K562 (cell line): ENCODE data around the gene DRC1. TPM values are rescaled to one million over a fixed set of nuclear protein-coding genes. Genes with fewer than 3 reads are reported as not detected.

Experiments
- ATAC-seq: fragments of 200-7000 bp; cut with Tn5 transposase; 3 replicates; pipeline ENCODE4 v1.9.1; 2020; ENCODE audit warnings: moderate library complexity
- BruUV-seq: library from RNA; stranded (reverse); fragments of 400-500 nt; replicated peaks from 2 replicates; lab custom pipeline; 2021; lab: Mats Ljungman, UMichigan
- CTCF ChIA-PET: fragments of 300-600 bp; formaldehyde crosslinking; extraction: SDS; loops from one replicate; lab custom pipeline; 2021; ENCODE audit warnings: low intra/inter-chr PET ratio; lab: Yijun Ruan, JAX
- POLR2A ChIA-PET: fragments of 300-600, 350-650 bp; sonication (Branson Sonifier 250); formaldehyde crosslinking; extraction: SDS; loops from one replicate; lab custom pipeline; 2021; ENCODE audit warnings: antibody characterized with exemption, inconsistent platforms; lab: Yijun Ruan, JAX
- DNase-seq, 4 experiments: peaks; one replicate each; pipeline versions ENCODE4 v3.0.0 to v3.0.0-alpha.2; 2011 to 2018; ENCODE audit warnings: low spot score in 3 of 4, mixed read lengths in 3 of 4; ENCODE audit errors: extremely low read depth in 1 of 4
- FAIRE-seq: peaks from 2 replicates; lab custom pipeline; 2011; peaks lifted over from hg19 to GRCh38; lab: Jason Lieb, UNC
- H2AFZ ChIP-seq: 2 replicates; pipeline ENCODE4 v1.6.0; 2011; ENCODE audit warnings: low read depth, low read length, control low read depth, inconsistent platforms
- H3K27ac ChIP-seq: fragments of 200-600 bp; 3 replicates; pipeline ENCODE4 v1.8.0; 2011; ENCODE audit warnings: low read depth, mild to moderate bottlenecking, control low read depth, inconsistent platforms, low read length, moderate library complexity, mixed read lengths; ENCODE audit errors: extremely low read depth
- H3K27me3 ChIP-seq, 2 experiments: fragments of 300-600 bp in 1 of 2; 2 replicates in 1 of 2; 3 replicates in 1 of 2; pipeline versions ENCODE4 v1.6.0 to v1.8.0; 2011; ENCODE audit warnings: inconsistent platforms in 2 of 2, low read length in 2 of 2, mild to moderate bottlenecking in 1 of 2, mixed read lengths in 1 of 2, moderate library complexity in 1 of 2; ENCODE audit not compliant: control insufficient read depth in 2 of 2, insufficient read depth in 2 of 2
- H3K36me3 ChIP-seq: fragments of 300-600 bp; 3 replicates; pipeline ENCODE4 v1.8.0; 2011; ENCODE audit warnings: mild to moderate bottlenecking, low read length, inconsistent platforms; ENCODE audit not compliant: control insufficient read depth, insufficient read depth
- H3K4me1 ChIP-seq, 2 experiments: fragments of 200-600 bp in 1 of 2; replicated peaks in 1 of 2; 2 replicates in 1 of 2; 3 replicates in 1 of 2; pipeline versions ENCODE4 v1.5.1 to v1.8.0; 2011; ENCODE audit warnings: inconsistent platforms in 2 of 2, low read length in 2 of 2, mild to moderate bottlenecking in 1 of 2, mixed read lengths in 1 of 2, moderate library complexity in 1 of 2; ENCODE audit not compliant: control insufficient read depth in 2 of 2, insufficient read depth in 2 of 2
- H3K4me2 ChIP-seq: 2 replicates; pipeline ENCODE4 v1.6.1; 2011; ENCODE audit warnings: low read length, control low read depth, inconsistent platforms, mixed read lengths; ENCODE audit not compliant: insufficient read depth
- H3K4me3 ChIP-seq: fragments of 200-600 bp; sonication (generic), shearing (Covaris generic); 2 replicates; pipeline ENCODE4 v1.5.1; 2016; ENCODE audit warnings: control low read depth, inconsistent platforms
- H3K79me2 ChIP-seq: fragments of 200-600 bp; 3 replicates; pipeline ENCODE4 v1.8.0; 2011; ENCODE audit warnings: low read length, inconsistent platforms; ENCODE audit not compliant: control insufficient read depth, insufficient read depth
- H3K9ac ChIP-seq, 2 experiments: 2 replicates each; pipeline versions ENCODE4 v1.6.0 to v1.6.1; 2011; ENCODE audit warnings: low read depth in 2 of 2, low read length in 2 of 2, control low read depth in 1 of 2, inconsistent platforms in 1 of 2, mild to moderate bottlenecking in 1 of 2, mixed read lengths in 1 of 2; ENCODE audit not compliant: insufficient read depth in 1 of 2
- H3K9me1 ChIP-seq: one replicate; pipeline ENCODE4 v1.6.0; 2011; ENCODE audit warnings: inconsistent platforms, mild to moderate bottlenecking, low read length, moderate library complexity; ENCODE audit not compliant: control insufficient read depth, insufficient read depth
- H3K9me3 ChIP-seq: replicated peaks from 2 replicates; pipeline ENCODE4 v1.5.1; 2011; ENCODE audit warnings: low read depth, low read length, inconsistent platforms; ENCODE audit not compliant: control insufficient read depth, insufficient read depth
- H4K20me1 ChIP-seq: replicated peaks from 2 replicates; pipeline ENCODE4 v1.6.1; 2011; ENCODE audit warnings: low read length, inconsistent platforms, mixed read lengths; ENCODE audit not compliant: control insufficient read depth, insufficient read depth
- CHD1 ChIP-seq: fragments of 200-600 bp; sonication (generic); IDR thresholded peaks from one replicate; pipeline ENCODE4 v1.6.1; 2012; ENCODE audit warnings: mild to moderate bottlenecking, moderate library complexity, low read length, inconsistent platforms
- CTBP1 ChIP-seq: fragments of 450-650 bp; IDR thresholded peaks from 2 replicates; pipeline ENCODE4 v1.6.1; 2016; ENCODE audit warnings: borderline replicate concordance
- JUN ChIP-seq, 2 experiments: sonication (generic) in 1 of 2; formaldehyde crosslinking in 1 of 2; IDR thresholded peaks; 2 replicates each; pipeline versions ENCODE4 v1.6.1 to v1.8.0; 2012 to 2022; ENCODE audit warnings: borderline replicate concordance in 2 of 2, mild to moderate bottlenecking in 2 of 2, improper control_type of control experiment in 1 of 2, low read depth in 1 of 2, low read length in 1 of 2, missing genetic modification reagents in 1 of 2
- L3MBTL2 ChIP-seq: fragments of 450-650 bp; IDR thresholded peaks from 2 replicates; pipeline ENCODE4 v1.6.1; 2016; ENCODE audit warnings: mild to moderate bottlenecking, moderate library complexity
- PML ChIP-seq: IDR thresholded peaks from 2 replicates; pipeline ENCODE4 v1.6.1; 2012; ENCODE audit warnings: low read length, inconsistent platforms
- XRCC4 ChIP-seq: IDR thresholded peaks from one replicate; pipeline ENCODE4 v1.6.1; 2011; ENCODE audit not compliant: insufficient read depth, insufficient read length; ENCODE audit errors: extremely low read depth
- ZBTB43 ChIP-seq: sonication (generic); formaldehyde crosslinking; IDR thresholded peaks from 2 replicates; pipeline ENCODE4 v1.8.0; 2023; ENCODE audit warnings: mild to moderate bottlenecking, missing genetic modification reagents
- ZFP30 ChIP-seq: fragments of 250-450 bp; sonication (Bioruptor Pico); IDR thresholded peaks from 2 replicates; pipeline ENCODE4 v1.8.0; 2022; ENCODE audit warnings: moderate library complexity, mild to moderate bottlenecking, inconsistent platforms, borderline replicate concordance
- ZNF316 ChIP-seq: fragments of 450-650 bp; IDR thresholded peaks from 2 replicates; pipeline ENCODE4 v1.6.1; 2016
- ZNF407 ChIP-seq: fragments of 450-650 bp; IDR thresholded peaks from 2 replicates; pipeline ENCODE4 v1.6.1; 2016; ENCODE audit warnings: low read depth
- ZNF57 ChIP-seq: fragments of 450-650 bp; formaldehyde crosslinking; IDR thresholded peaks from 2 replicates; pipeline ENCODE4 v1.4.0; 2020; ENCODE audit warnings: mild to moderate bottlenecking, moderate library complexity
- ZNF589 ChIP-seq: fragments of 200-800 bp; sonication (Bioruptor generic); IDR thresholded peaks from 2 replicates; pipeline ENCODE4 v1.6.1; 2016; ENCODE audit warnings: low read depth, missing genetic modification characterization, missing compliant biosample characterization
- ZNF668 ChIP-seq: fragments of 250-450 bp; sonication (Bioruptor Pico); IDR thresholded peaks from 2 replicates; pipeline ENCODE4 v1.8.0; 2022; ENCODE audit warnings: mild to moderate bottlenecking, inconsistent platforms
- WGBS: fragments of 100-300 bp; shearing (Covaris generic); methylation state at CpG from one replicate; pipeline ENCODE4 v1.1.6; 2016; ENCODE audit warnings: low coverage, mixed read lengths; ENCODE audit not compliant: insufficient coverage; ENCODE audit errors: missing lambda C conversion rate; 5-methylcytosine and 5-hydroxymethylcytosine counted together
- in situ Hi-C: fragments of 300-500 bp; cut with MboI; formaldehyde crosslinking; loops from 4 replicates; pipeline ENCODE4 v1.15.0; 2018; ENCODE audit warnings: inconsistent platforms, mixed read lengths
- intact Hi-C: fragments of 100-400 bp; cut with micrococcal nuclease; formaldehyde crosslinking; loops from 2 replicates; pipeline ENCODE4 v1.14.2; 2022
- polyA plus RNA-seq, 8 experiments: library from polyadenylated mRNA; depleted of rRNA in 4 of 8; stranded (reverse) in 5 of 8; unstranded in 3 of 8; fragments of >200 nt; fragmentation: Nextera tagmentation in 2 of 8; fragmentation: Illumina TruSeq in 1 of 8; extraction: Ambion mirVana in 2 of 8; extraction: Trizol in 1 of 8; gene quantifications; 2 replicates each; pipeline versions ENCODE4 v1.2.1 to v1.2.3, GENCODE V29; 2011 to 2014; ENCODE audit warnings: inconsistent platforms in 1 of 8, missing spikeins in 1 of 8
- total RNA-seq, 7 experiments: library from RNA; depleted of rRNA in 6 of 7; stranded (reverse); fragments of >200 nt in 6 of 7; fragmentation: Illumina TruSeq in 2 of 7; extraction: Trizol in 2 of 7; gene quantifications; 2 replicates each; pipeline versions ENCODE4 v1.2.1 to v1.2.3, GENCODE V29; 2011 to 2021; ENCODE audit warnings: low replicate concordance in 1 of 7

Gene DRC1
- total and polyA plus RNA-seq, 9 of the 15 experiments (the other 6 are each of a cell fraction or from before 2014, with no cell fraction given) = 0.07 to 0.10 TPM; not detected in 7

DNA sequence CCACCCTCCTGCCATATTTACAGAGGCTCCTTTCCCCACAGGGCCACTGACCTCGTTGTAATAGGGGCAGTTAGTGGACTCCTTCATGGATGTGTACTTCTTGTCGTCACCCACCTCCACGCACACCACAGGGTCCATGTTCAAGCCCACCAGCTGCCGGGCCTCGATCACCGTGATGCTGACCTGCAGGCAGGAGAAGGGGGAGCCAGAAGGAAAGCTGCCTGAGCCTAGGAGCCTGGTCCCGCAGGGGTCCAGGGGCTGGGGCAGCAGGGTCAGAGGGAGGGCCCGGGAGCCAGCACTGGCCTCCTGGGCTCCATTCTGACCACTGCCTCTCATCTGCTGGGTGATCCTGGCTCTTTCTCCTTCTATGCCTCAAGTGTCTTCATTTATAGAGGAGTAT lies 93.2 kb downstream of the DRC1 start:
- Histone ChIP-seq H4K20me1 (no peaks in the 10 kb centered on the region), H3K79me2 (no peaks in the 10 kb centered on the region), H3K27ac (no peak overlapping the region), H3K27me3 (peaks cover 19 to 26% of the 10 kb centered on the region in 2 experiments), H3K9me3 (no peaks in the 10 kb centered on the region), H3K4me2 (no peak overlapping the region), H3K4me3 (no peak overlapping the region), H2AFZ (no peak overlapping the region), H3K9me1 (no peaks in the 10 kb centered on the region), H3K9ac (no peak overlapping the region; a peak in 1 of 4 replicates), H3K36me3 (no peaks in the 10 kb centered on the region), H3K4me1 (peaks cover 17% of the 10 kb centered on the region in 2 experiments)
- WGBS = 40% methylated on average over 8 of the region's 8 CpGs
- intact Hi-C loops = no loop called here
- ChIA-PET CTCF (no interaction called here), POLR2A (interaction anchor here (1.1 to 1.6 kb wide), 2 partner anchors 8 to 40 kb away, joined by 3 read pairs; no protein-coding TSS in a partner anchor)
- ATAC-seq (no peak), FAIRE-seq (no peak), DNase-seq (no peak)
- no TSS peak for BruUV-seq
- in situ Hi-C loops = no loop called here
- TF ChIP-seq ZNF589 (CRISPR knock-in tag) (no peak), ZNF57 (CRISPR knock-in tag) (no peak), ZNF407 (no peak), ZBTB43 (CRISPR knock-in tag) (no peak), CHD1 (no peak), JUN (IDR thresholded peaks at IDR 0.05; ENCODE audit: borderline replicate concordance, low read depth, low read length) (no peak), JUN (CRISPR knock-in tag; IDR thresholded peaks at IDR 0.05; ENCODE audit: borderline replicate concordance) (no peak), ZNF668 (no peak), PML (no peak), XRCC4 (no peak), ZNF316 (no peak), CTBP1 (no peak), L3MBTL2 (no peak), ZFP30 (CRISPR knock-in tag) (no peak)
